ENCODE results near the gene PIGS. TPM values are rescaled to one million over a fixed set of nuclear protein-coding genes. Genes with fewer than 3 reads are reported as not detected.

PIGS gene
- total RNA-seq, 4 donors from 2014 or later = 41.9 to 55.5 (median 47.2) TPM

DNA sequence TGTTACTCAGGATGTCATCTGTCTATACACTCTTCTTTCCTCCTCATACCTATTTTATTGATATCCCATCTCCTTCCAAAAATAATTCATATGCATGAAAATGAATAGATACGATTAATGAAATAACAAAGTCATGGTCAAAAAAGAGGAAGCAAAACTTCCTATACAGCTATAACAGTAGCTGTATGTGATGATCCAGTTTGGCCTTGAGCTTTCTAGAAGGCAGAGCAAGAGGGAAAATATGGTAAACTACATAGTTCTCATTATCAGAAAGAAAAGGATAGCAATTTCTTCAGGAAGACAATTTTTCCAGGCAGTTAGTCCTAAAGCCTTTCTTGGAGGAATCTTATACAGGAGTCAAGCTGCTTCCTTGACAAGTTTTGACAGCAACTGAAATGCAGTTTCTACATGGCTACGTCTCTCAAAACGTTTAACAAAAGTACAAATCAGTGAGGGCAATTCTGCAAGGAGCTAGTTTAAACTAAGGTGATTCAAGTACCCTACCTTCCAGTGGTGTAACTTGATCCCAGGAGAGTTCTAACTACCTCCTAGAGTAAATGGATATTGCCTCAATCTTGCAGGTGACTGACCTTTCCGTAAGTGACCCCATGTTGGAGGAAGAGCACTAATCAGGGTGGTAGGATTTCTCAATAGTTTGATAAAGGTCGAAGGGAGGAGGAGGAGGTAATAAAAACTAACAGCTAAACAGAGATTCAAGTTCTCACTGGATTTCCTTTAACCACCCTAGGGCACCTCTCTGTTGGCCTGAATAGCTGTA is 26.5 kb upstream of the PIGS start:
- Histone ChIP-seq H3K36me3 (no peaks in the 10 kb centered on the region), H3K27ac (replicated peaks in 1 of 4) (no peak overlapping the region), H3K4me1 (peaks cover 13 to 20% (median 16%) of the 10 kb centered on the region in 4 donors), H3K4me3 (no peak overlapping the region), H3K9me3 (no peaks in the 10 kb centered on the region), H3K27me3 (no peaks in the 10 kb centered on the region)
- no peak for DNase-seq (ENCODE audit: extremely low spot score)
- TF ChIP-seq EP300 (IDR thresholded peaks at IDR 0.05) (no peak), POLR2AphosphoS5 (IDR thresholded peaks at IDR 0.05) (no peak), POLR2A (IDR thresholded peaks at IDR 0.05; ENCODE audit: low read depth) (no peak)
- TF ChIP-seq, protein P1, sequence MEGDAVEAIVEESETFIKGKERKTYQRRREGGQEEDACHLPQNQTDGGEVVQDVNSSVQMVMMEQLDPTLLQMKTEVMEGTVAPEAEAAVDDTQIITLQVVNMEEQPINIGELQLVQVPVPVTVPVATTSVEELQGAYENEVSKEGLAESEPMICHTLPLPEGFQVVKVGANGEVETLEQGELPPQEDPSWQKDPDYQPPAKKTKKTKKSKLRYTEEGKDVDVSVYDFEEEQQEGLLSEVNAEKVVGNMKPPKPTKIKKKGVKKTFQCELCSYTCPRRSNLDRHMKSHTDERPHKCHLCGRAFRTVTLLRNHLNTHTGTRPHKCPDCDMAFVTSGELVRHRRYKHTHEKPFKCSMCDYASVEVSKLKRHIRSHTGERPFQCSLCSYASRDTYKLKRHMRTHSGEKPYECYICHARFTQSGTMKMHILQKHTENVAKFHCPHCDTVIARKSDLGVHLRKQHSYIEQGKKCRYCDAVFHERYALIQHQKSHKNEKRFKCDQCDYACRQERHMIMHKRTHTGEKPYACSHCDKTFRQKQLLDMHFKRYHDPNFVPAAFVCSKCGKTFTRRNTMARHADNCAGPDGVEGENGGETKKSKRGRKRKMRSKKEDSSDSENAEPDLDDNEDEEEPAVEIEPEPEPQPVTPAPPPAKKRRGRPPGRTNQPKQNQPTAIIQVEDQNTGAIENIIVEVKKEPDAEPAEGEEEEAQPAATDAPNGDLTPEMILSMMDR (IDR thresholded peaks at IDR 0.05) = no peak
- 50% methylated on average over 5 of the region's 5 CpGs for WGBS
- intact Hi-C loops (cut with DNase I) = loop anchor here (5.0 kb wide), 1 partner anchor 45 kb away; the partner anchor contains the start of gene UNC119

DNA sequence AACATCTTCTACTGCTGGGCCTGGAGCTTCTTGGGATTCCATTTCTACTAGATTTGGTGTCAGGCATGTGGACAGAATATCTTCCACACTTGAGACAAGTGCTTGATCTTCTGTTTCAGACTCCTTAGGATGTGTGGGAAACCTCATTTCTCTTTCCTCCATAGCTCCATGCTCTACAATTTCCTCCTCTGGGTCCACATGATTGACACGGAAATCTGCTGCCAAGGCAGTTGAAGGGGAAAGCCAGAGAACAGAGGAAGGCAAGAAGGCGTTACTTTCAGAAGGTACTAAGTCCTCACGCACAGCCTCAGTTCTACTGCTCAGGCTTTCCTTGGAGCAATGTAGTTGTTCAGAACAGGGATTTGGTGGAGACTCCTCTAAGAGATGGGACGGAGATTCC is 20.9 kb upstream of the PIGS start:
- H3K9me3 ChIP-seq = no peaks in the 10 kb centered on the region
- H3K36me3 ChIP-seq = peaks cover 0 to 8% (median 0%) of the 10 kb centered on the region in 4 donors
- no peak overlapping the region for H3K27ac ChIP-seq (replicated peaks in 1 of 4)
- no peaks in the 10 kb centered on the region for H3K4me1 ChIP-seq
- TF ChIP-seq, protein P1 (IDR thresholded peaks at IDR 0.05) = no peak
- TF ChIP-seq POLR2AphosphoS5 (IDR thresholded peaks at IDR 0.05) = no peak
- no peak for TF ChIP-seq EP300 (IDR thresholded peaks at IDR 0.05)
- TF ChIP-seq POLR2A (IDR thresholded peaks at IDR 0.05; ENCODE audit: low read depth) = no peak
- no peak overlapping the region for H3K4me3 ChIP-seq
- 91% methylated on average over 4 of the region's 4 CpGs for WGBS
- intact Hi-C loops (cut with DNase I) = no loop called here
- DNase-seq (ENCODE audit: extremely low spot score) = no peak
- H3K27me3 ChIP-seq = no peaks in the 10 kb centered on the region

DNA sequence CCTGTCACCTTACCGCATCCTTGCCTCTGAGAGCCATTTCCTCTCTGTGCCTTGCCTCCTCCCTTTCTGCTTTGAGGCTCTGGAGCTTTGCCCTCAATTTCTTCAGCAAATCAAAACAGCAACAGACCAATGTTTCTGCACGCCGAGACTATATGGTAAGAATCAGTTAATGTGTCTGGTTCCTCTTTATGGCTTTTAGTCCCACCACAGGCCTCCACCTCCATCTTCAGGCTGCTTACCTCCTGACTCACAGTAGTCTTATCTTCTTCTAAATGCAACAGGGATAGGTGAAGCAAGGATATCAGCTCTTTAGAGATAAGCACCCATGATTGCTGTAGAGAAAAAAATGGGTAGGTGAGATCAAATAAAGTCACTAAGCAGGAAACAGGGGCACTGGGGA is 14.5 kb upstream of the PIGS start:
- no peaks in the 10 kb centered on the region for H3K9me3 ChIP-seq
- no peak overlapping the region for H3K4me3 ChIP-seq
- no peak overlapping the region for H3K27ac ChIP-seq (replicated peaks in 1 of 4)
- intact Hi-C loops (cut with DNase I) = no loop called here
- H3K4me1 ChIP-seq = no peaks in the 10 kb centered on the region
- WGBS = 94% methylated on average over 3 of the region's 3 CpGs
- TF ChIP-seq, protein P1 (IDR thresholded peaks at IDR 0.05) = no peak
- no peak for TF ChIP-seq POLR2AphosphoS5 (IDR thresholded peaks at IDR 0.05)
- no peak for TF ChIP-seq EP300 (IDR thresholded peaks at IDR 0.05)
- H3K36me3 ChIP-seq = peaks cover 0 to 24% (median 0%) of the 10 kb centered on the region in 4 donors
- DNase-seq (ENCODE audit: extremely low spot score) = no peak
- no peaks in the 10 kb centered on the region for H3K27me3 ChIP-seq

DNA sequence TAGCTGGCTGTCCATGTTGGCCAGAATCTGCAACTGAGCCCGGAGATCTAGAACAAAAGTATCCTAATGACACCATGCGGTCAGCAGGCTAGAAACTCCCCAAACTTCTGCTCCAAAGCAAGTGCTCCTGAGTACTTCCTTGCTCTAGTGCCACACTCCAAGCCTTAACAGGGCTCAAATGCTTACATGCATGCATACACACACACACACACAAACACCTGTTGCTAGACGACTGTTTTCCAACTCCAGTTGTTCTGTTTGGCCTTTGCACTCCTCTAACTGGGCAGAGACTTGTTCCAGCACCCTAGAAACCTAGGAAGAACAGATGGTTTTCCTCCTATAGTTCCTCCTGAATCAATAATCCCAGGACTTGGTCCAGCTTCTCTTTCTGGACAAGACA is 13.1 kb upstream of the PIGS start:
- 100% methylated on average over 2 of the region's 3 CpGs for WGBS
- DNase-seq (ENCODE audit: extremely low spot score) = no peak
- H3K27ac ChIP-seq (replicated peaks in 1 of 4) = no peak overlapping the region
- H3K36me3 ChIP-seq = peaks cover 0 to 28% (median 0%) of the 10 kb centered on the region in 4 donors
- no peaks in the 10 kb centered on the region for H3K4me1 ChIP-seq
- TF ChIP-seq POLR2A (IDR thresholded peaks at IDR 0.05; ENCODE audit: low read depth) = no peak
- TF ChIP-seq, protein P1 (IDR thresholded peaks at IDR 0.05) = no peak
- TF ChIP-seq POLR2AphosphoS5 (IDR thresholded peaks at IDR 0.05) = no peak
- TF ChIP-seq EP300 (IDR thresholded peaks at IDR 0.05) = no peak
- H3K9me3 ChIP-seq = no peaks in the 10 kb centered on the region
- intact Hi-C loops (cut with DNase I) = no loop called here
- no peak overlapping the region for H3K4me3 ChIP-seq
- no peaks in the 10 kb centered on the region for H3K27me3 ChIP-seq
